ENCODE measurements around the gene UTS2B.

DNA sequence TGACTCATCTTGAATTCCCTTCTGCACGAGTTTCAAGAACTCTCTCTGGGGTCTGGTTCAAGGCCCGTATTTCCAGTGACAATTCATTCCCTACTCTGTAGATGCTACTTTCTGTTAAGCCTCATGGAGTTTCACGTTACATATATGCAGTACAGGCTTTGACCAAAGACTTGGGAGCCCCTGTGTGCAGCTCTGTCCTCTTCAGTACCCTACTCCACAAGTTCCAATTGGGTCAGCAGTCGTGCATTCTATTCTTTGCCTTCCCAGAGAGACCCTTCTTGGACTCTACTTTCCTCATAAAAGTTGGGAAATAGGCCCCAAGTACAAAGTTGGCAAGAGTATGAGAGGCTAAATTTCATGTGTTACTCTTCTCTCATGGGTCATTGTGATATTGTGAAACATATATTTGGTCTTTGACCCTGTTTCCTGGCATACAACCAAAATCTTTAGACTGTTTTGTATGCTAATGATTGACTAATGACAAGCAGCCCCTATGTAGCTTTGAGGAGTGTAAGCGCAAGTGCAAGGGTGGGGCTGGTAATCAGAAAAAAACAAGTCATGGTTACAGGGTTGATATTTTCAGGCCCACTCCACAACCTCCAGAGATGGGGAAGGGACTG, 16.1 kb downstream of the UTS2B start:
- TF ChIP-seq CTCF (conservative IDR thresholded peaks at IDR 0.05; ENCODE audit: low read depth, low read length) (no peak), SMC3 (IDR thresholded peaks at IDR 0.05; ENCODE audit: low read depth, low read length) (no peak), POLR2A (IDR thresholded peaks at IDR 0.05; ENCODE audit: low read depth, low read length) (no peak), RAD21 (IDR thresholded peaks at IDR 0.05; ENCODE audit: low read length) (no peak)

Data from IMR-90 (cell line).